GM18508 (cell line): Measurements from ENCODE around the gene ATP8A1.
"Not testable (repeated sequence)": the region's sequence is repeated elsewhere in the genome, so short reads cannot be mapped to it uniquely, and the experiment has no call there.

Source experiments
- ATAC-seq: cut with Tn5 transposase; IDR thresholded peaks from one replicate; pipeline ENCODE4 v1.9.1; 2021; ENCODE audit warnings: moderate number of reproducible peaks; ENCODE audit not compliant: insufficient read depth, unreplicated experiment

The ATP8A1 gene

DNA sequence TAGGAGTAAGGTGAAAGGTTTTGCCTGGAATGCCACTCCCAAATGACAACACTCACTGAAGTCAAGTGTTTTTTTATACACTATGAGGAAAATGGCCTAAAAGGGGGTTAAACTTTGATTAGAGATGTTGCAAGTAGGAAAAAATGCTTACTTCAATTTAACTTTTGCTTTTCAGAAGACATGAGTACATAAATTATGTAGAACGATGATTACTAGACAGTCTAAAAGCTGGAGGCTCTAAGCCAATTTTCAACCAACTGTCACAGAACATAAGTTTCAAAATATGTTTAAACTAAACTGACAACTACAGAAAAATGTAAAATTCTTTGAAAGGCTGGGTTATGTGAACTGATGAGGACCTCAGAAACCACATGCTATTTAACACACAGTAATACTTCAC lies 176.2 kb downstream of the ATP8A1 start:
- no peak for ATAC-seq

DNA sequence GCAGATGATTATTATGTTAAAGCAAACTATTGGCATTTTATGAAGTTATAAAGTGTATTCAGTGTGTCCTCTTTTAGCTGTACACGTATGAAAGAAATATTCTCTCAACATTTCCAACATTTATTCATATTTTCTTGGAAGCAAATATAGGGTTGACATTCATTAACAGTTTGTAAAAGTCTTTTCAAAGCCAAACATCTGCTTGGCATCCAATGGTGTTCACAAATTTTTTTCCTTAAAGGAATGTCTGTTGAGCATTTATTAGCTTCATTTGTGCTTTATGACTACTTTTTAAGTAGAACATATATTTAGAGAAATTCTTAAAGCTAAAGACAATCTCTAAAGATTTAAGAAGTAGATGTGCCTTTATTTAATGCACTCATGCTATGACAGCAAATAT lies 176.6 kb downstream of the ATP8A1 start:
- ATAC-seq, result no peak

DNA sequence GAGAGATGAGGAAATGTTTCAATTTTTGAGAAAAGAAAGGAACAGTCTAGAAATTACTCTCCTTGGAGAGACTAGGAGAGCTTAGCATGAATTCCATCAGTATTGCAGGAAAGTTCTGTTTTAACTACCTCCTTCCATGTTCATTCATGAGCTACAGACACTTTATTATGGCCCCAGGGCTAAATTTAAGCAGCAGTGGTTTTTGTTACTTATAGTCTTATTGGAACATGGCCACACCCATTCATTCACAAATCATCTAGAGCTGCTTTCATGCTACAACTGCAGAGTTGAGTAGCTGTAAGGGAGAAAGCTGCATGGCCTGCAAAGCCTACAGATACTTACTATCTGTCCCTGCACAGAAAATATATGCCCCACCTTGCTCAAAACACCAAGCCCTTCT lies 178.0 kb downstream of the ATP8A1 start:
- no peak for ATAC-seq

DNA sequence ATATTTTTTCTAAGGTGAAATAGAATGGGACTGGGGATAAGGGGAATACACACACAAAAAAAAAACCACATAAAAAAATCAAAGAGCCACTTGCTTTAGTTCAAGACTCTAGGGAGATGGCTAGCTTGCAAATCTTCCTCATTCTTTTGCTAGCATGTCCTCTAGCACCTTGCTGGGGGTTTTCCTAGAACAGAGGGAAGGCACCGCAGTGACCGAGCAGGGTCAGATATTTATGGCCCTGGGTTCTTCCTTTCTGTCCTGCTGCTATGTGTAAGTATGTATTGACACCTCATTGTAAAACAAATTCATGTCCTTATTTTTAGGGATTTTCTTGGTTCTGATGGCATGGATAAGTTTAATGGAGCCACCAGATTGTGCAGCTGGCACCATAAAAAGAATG lies 178.4 kb downstream of the ATP8A1 start:
- no peak for ATAC-seq

DNA sequence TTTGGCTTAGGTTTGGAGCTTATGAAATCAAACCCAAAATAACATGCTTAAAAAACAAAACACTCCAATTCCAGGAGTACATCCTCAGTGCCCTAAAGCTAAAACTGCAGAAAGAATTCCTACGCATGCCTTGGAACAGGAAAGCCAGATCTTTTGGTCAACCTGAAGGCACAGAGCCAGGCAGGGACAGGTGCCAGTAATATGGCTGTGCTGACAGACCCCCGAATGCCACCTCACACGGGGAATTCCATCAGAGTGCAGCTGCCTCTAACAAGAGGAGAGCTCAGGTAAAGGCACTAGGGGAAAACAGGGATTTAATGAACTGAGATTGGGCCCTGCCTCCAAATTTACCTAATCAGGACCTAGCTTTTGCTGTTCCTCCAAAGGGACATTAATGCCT lies 182.5 kb downstream of the ATP8A1 start:
- no peak for ATAC-seq

DNA sequence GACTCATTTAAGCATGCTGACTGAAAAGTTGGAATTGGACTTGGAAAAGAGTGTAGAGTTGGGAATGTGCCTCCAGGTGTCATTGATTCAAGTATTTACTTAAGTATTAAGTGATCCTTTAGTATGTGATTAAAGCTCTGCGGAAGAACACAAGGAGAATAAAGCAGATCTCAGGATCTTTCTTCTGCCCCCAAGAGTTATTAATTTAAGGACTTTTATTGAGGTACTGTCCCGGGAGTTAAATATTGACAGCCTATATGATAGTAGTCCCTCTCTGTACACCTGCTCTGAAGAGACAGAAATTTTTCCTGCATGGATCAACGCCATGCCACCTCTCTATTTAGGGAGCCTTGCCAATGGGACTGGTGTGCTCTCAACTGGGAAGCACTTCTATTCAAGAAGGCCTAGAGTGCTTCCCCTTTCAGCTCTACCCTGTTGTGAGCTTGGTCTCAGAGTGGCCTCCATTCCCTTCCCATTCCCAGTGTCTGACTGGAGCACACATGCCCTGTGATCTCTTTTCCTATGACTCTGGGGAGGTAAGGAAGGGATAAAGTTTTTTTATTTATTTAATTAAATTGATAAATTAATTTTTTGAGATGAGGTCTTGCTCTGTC lies 183.7 kb downstream of the ATP8A1 start:
- ATAC-seq, result no peak

DNA sequence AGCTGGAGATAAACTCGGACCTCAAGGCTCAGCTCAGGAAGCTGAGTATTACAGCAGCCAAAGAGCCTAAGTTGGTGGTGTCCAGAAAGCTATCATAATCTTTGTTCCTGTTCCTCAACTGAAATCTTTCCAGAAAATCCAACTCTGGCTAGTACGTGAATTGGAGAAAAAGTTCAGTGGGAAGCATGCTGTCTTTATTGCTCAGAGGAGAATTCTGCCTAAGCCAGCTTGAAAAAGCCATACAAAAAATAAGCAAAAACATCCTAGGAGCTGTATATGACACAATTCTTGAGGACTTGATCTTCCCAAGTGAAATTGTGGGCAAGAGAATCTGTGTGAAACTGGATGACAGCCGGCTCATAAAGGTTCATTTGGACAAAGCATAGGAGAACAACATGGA lies 185.0 kb downstream of the ATP8A1 start:
- ATAC-seq, result no peak

DNA sequence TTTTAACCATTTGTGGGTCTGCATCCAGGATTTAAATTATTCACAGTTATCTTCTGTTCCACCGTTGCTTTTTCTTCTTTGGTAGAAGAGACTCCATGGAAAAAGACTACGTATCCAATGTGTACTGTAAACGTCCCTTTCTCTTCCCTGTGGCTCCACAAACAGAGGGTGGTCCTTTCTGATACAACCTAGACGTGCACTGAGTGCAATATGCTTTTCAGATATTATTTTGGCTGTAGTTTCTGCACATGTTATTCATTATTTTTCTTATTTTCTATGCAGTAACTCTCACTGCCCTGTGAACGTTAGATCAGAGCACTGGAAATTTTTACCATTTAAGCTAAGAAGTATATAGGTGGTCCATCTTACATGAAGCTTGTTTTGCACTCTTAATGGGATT lies 186.9 kb downstream of the ATP8A1 start:
- ATAC-seq, result no peak

DNA sequence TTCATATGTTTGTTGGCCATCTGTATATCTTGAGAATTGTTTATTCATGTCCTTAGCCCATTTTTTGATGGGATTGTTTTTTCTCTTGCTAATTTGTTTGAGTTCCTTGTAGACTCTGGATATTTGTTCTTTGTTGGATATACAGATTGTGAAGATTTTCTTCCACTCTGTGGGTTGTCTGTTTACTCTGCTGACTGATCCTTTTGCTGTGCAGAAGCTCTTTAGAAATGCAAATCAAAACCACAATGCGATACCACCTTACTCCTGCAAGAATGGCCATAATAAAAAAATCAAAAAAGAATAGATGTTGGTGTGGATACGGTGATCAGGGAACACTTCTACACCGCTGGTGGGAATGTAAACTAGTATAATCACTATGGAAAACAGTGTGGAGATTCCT lies 189.1 kb downstream of the ATP8A1 start:
- not testable (repeated sequence) for ATAC-seq

DNA sequence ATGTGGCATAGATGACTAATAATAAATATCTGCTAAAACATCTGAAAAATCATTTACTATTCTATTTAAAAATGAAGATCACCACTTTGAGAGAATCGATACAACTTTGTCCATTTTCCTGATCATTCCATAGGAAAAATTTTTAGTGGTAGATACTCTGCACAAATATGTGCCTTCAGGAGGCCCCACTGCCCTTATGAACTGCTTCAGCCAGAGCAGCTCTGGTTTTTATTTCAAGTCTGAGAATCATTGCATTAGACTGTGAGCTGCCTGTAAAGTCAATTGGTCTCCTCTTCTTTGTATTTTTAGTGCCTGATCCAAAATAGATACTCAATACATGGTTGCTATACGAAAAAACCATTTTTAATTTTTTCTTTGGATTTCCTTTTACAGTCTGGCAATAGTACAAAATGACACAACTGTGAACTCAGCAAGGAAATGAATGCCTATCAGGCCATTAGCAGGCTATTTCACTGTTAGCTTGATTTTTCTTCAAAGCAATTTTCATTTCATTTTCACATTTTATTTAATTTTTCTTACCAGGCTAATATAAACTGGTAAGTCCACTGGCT lies 190.5 kb downstream of the ATP8A1 start:
- no peak for ATAC-seq

DNA sequence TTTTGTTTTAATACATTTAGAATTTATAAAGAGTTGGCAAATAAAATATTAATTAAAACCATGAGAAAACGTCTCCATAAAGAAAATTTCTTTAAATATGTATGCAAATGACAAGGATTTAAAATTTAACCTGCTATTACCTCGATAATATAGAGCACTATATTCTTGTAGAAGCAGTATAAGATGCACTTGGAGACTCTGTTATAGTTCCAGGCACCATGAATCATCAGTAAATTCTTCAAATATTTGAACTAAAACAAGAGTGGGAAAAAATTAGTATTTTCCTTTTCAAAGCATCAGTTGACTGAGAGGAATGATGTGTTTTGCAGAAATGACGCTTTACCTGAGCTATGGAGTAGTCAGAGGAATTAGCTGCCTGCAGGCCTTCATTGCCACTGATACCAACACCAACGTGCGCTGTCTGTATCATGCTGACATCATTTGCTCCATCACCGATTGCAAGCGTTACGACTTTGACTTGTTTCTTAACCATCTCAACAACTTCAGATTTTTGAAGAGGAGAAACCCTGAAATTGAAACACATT lies 192.3 kb downstream of the ATP8A1 start:
- no peak for ATAC-seq

DNA sequence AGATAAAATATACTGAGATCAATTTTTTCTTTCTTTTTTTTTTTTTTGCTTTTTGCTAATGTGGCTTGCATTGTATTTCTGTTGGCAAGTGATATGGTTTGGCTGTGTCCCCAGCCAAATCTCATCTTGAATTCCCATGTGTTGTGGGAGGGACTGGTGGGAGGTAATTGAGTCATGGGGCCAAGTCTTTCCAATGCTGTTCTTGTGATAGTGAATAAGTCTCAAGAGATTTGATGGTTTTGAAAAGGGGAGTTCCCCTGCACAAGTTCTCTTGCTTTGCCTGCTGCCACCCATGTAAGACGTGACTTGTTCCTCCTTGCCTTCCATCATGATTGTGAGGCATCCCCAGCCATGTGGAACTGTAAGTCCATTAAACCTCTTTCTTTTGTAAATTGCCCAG lies 195.7 kb downstream of the ATP8A1 start:
- not testable (repeated sequence) for ATAC-seq

DNA sequence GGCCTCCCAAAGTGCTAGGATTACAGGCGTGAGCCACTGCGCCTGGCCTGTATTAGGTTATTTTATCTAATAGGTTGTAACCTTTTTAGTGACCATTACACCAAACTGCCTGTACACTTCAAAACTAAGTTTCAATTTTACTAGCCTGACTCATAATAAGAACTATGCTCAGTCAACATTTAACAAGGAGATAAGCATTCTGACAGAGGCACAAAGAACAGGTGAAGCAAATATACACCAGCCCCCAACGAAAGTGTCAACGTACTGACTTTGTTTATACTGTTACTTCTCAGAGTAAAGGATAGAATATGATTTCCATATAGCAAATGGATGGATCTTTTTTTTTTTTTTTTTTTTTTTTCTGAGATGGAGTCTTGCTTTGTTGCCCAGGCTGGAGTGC lies 196.9 kb downstream of the ATP8A1 start:
- ATAC-seq, result peak; percentile 99

DNA sequence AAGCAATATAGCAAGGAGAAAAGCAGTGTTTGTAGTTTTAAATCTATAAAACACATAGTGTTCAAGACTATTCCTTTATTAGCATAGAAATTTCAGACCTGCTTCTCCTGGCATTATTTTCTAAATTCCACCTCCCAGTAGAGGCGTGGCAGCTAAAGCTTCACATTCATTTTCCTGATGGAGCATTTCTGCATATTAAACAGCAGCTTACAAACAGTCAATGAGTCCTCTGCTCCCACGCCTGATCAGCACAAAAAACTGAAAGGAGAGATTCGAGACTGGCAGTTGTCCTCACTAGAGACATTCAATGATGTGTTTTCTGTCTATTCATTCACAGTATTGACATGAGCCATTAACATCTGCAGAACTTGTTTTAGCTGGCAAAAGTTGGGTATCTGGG lies 198.2 kb downstream of the ATP8A1 start:
- no peak for ATAC-seq

DNA sequence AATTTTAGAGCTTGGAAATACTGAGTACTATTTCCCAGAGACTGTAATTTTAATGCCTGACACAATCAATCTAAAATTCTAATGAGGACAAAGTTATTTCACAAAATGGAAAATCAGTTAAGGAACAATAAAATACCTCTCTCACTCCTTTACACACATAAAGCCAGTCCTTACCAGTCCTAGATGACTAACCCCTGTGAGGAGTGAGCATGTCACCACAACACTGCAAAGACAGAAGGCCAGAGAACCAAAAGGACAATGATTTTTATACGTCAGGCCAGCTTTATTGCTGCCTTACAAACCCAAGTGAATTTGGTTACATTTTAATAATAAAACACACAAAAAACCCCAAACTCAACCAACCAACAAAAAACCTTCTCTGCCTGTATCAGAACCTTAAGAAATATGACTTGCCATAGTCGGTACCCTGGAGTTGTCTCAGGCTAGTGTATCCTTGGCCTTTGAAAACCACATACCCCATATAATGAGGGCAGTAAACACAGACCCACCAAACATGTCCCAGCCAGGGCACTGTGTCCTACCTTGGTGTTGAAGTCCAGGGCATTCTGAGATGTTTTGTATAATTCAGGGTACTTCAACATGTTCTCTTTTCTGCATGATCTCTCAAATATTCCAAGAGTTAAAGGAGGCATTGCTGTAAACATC lies 202.0 kb downstream of the ATP8A1 start:
- ATAC-seq, result no peak

DNA sequence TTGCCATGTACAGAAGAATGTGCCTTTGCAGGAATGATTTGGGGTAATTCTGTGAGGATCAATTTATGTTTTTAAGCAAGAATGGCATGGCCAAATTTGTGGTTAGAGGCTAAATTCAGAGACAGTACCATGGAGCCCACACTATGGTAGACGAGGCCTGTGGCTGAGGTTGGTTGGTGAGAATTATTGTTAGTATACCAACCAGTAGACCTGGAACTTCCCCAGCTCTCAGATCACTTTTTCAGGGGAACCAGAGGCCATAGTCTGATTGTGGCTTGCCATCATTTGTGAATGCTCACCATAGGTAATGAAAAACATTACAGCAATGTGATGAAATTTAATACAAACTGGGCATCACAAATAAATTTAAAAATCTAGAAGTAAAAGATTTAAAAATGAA lies 203.3 kb downstream of the ATP8A1 start:
- peak; percentile 74 for ATAC-seq

DNA sequence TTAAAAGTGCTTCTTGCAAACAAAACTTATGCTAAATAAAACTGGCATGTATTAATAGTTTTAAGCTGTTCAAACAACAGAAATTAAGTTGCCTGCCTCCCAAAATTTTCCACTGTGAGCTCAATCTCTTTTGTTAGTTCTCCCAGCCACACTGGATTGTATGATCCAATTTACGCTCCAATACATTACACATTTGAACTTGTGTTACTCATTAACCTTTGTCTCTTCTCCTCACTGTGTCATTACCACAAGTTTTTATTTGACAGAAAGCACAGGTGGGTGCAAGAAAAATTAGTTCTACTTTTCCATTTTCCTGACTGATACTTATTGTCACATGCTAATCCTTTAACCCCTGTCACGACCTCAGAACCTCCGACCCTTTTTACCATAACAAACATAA lies 204.1 kb downstream of the ATP8A1 start:
- ATAC-seq, result peak; percentile 58

DNA sequence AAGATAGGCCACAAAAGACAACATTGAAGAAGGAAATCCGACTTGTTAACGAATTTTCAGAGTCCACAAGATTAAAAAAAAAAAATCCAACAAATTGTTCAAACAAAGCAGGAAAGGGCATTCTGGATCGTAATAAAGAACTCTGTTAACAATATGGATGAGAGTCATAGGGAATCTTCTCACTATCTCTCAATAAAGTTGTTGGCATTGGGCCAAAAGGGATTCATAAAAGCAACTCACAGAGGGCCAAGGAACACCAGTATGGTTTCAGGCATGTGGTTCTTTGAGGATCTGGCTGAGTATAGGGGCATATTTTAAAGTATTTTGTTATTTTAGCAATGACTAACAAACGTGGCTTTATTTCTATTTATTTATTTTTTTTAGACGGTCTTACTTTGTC lies 210.1 kb downstream of the ATP8A1 start:
- no peak for ATAC-seq

DNA sequence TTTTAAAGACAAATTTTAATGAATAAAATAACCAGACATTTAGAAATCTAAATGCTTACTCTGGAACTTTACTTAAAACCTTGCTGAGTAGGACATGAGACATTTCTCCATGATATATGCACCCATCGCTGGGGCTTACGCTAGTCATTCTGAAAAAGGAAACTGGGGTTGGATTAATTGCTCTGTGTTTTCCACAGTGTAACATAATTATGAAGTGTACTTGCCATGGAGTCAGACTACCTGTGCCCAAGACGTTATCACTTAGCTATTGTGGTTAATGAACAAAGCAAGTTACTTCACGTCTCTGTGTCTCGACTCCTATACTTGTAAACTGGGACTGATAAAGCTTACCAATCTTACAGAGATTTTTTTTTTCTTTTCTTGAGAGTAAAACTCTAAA lies 211.9 kb downstream of the ATP8A1 start:
- no peak for ATAC-seq

DNA sequence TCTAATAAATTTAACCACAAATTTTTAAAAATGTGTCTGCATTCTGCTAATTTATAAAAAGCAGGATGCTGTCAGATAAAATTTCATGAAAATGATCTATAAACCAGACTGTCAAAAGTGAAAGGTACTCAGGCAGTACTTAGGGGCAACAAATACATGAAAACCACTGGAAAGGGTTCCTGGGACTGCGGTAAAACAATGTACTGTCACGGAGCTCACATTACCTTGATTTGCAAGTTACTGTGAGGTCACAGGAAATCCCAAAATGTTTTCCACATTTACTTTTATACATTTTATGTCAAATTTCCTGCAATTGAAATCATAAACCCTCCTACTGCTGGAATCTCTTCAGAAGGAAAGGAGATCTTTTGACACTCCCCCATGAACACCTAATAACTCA lies 214.3 kb downstream of the ATP8A1 start:
- ATAC-seq, result no peak

DNA sequence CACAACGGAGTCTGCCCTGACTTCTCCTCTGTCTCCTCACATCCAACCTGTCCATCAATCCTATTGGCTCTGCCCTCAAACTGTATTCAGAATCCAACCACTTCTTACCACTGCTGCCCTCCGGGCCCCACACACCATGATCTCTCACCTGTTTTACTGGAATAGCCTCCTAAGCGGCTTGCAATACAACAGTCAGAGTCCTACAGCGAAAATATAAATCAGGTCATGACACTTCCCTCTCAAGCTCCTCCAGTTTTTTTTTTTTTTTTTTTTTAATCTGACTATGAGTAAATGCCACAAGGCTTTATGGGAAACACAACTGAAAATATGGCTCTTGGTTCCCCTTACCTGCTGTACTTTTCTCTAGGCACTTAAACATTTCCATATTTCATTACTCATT lies 216.8 kb downstream of the ATP8A1 start:
- ATAC-seq, result no peak
